GM12801 (cell line): ENCODE data around the gene FOXD3.

Source experiments
- CTCF ChIP-seq: IDR thresholded peaks from one replicate; pipeline ENCODE4 v1.5.1; 2011; ENCODE audit warnings: control low read depth; ENCODE audit not compliant: insufficient read length; ENCODE audit errors: extremely low read depth

Gene FOXD3

DNA sequence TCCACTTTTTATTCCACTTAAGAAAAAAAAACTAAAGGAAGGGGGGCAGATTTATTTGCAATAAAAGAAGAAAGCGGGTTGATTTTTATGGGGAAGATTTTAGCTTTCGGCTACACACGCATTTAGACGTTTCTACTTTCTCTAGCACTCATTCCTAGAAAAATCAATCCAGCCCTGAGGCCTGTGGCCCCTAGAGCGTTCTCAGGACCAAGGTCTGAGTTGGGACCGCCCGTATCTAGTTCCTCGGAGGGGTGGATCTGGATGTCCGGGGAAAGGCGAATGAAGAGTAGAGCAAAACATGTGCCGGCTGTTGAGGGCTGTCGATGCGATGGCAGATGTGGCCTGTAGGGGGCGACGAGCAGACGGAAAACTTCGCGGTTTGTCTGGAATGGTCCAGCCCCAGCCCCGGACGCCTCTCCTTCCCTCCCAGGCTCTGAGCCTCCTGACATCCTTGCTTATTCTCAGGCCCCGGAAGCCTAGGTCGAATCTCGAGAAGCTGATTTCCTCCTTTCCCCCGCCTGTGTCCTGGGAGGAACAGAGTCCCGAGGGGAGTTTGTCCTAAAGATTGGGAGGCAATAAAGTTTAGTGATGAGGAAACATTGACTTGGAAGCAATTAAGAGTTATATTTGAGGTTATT is 5.2 kb downstream of the FOXD3 start:
- no peak for TF ChIP-seq CTCF

DNA sequence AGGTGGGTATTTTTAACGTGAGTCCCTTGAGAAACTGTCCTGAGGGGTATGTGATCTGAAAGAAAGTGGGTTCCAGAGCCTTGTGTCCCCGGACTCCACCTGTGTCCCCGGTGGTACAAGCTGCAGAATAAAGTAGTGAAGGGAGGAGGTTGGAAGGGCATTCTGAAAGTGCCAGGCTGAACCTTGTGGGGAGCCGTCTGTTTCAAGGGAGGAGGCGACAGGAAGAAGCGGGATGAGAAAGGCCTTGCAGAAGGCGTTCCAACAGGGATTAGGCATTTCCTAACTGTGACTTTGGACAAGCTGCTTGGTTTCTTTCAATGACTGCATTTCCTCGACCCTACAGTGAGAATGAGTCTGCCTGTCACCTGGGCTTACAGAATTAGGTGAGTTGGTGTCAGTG is 5.8 kb downstream of the FOXD3 start:
- no peak for TF ChIP-seq CTCF

- no peak for TF ChIP-seq CTCF
These were observed 6.4 kb downstream of the FOXD3 start for GRCh38 chr1:63328781-63329180.

DNA sequence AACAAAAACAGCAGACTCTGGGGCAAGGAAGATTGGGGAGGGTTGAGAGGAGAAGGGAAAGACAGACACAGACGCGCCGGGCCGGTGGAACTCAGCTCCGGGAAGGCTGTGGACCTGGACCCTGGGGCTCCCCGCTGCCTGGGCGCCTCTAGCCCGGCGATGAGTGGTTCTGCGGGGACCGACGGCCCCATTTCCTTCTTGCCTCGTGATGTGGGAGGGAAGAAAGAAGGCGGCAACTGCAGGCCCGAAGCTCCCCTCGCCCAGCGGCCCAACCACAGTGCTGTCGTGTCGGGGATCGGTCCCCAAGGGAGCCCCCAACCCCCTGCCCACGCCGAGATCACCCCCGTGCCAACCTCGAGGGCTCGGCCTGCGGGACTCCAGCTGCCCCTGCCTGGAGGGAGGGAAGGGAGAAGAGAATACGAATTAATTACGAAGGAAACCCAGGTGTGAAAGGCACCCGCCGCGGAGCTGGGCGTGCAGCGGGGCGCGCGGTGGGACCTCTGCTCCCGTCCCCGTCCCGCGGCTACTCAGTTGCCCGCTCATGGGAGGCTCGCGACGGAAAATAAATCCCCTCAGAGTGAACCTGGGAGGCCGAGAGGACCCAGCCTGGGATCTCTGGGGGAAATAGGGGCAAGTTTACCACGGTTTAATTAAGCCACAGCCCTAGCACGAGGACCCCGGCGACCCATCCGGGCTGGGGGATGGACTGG is 7.4 kb downstream of the FOXD3 start:
- TF ChIP-seq CTCF: no peak

GRCh38 chr1:63330331-63330916 is 8.1 kb downstream of the FOXD3 start:
- no peak for TF ChIP-seq CTCF

DNA sequence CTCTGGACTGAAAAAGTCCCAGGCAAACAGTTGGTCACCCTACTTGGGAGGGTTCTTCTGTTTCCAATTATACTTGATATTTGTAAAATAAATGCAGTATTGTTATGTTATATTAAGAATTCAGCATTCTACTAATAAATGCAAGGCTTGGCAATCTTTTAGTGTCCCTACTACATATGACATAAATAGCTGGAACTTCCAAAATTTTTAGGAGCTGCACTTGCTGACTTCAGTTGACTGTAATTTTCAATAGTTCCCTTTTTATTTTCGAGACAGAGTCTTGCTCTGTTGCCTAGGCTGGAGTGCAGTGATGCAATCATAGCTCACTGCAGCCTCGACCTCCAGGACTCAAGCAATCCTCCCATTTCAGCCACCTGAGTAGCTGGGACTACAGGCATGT is 20.0 kb downstream of the FOXD3 start:
- TF ChIP-seq CTCF: no peak

- no peak for TF ChIP-seq CTCF
These were observed 21.6 kb downstream of the FOXD3 start for GRCh38 chr1:63343922-63344321.
